PFSK-1 (cell line): Measurements from ENCODE around the gene TRPV5.

Experiments used
- FOXP2 ChIP-seq: optimal IDR thresholded peaks from 2 replicates; pipeline ENCODE3; 2011; ENCODE audit warnings: borderline replicate concordance, control low read depth, inconsistent platforms; ENCODE audit not compliant: insufficient read depth; ENCODE audit errors: extremely low read length, extremely low read depth
- POLR2AphosphoS5 ChIP-seq: IDR thresholded peaks from 2 replicates; pipeline ENCODE4 v1.6.1; 2012; ENCODE audit warnings: low read depth, mild to moderate bottlenecking, control low read depth, low read length, moderate library complexity
- REST ChIP-seq, 2 experiments: IDR thresholded peaks; 2 replicates each; pipeline versions ENCODE4 v1.6.1 to v1.8.0; 2011 to 2012; ENCODE audit warnings: low read depth in 2 of 2, low read length in 2 of 2, control low read depth in 1 of 2, inconsistent platforms in 1 of 2, mild to moderate bottlenecking in 1 of 2, moderate library complexity in 1 of 2; ENCODE audit not compliant: insufficient read depth in 1 of 2
- SIN3A ChIP-seq: IDR thresholded peaks from 2 replicates; pipeline ENCODE4 v1.6.1; 2012; ENCODE audit warnings: mild to moderate bottlenecking, low read length, moderate library complexity, borderline replicate concordance; ENCODE audit not compliant: insufficient read depth
- TAF1 ChIP-seq: IDR thresholded peaks from 2 replicates; pipeline ENCODE4 v1.6.1; 2012; ENCODE audit warnings: low read length, control low read depth, borderline replicate concordance; ENCODE audit not compliant: insufficient read depth

- no peak for TF ChIP-seq TAF1
- no peak for TF ChIP-seq POLR2AphosphoS5
- no peak for TF ChIP-seq FOXP2
- no peak for TF ChIP-seq REST (IDR thresholded peaks at IDR 0.05; ENCODE audit: insufficient read depth in 1 of 2, low read depth in 2 of 2, low read length in 2 of 2)
- TF ChIP-seq SIN3A, result no peak
Observed at GRCh38 chr7:142862786-142863400, 70.7 kb downstream of the TRPV5 start.
